ENCODE results near the gene PRDX3.

Gene PRDX3

GRCh38 chr10:119177708-119178371 is 772 bp downstream of the PRDX3 start:
- TF ChIP-seq CTCF (IDR thresholded peaks at IDR 0.05; ENCODE audit: low read depth, low read length), result no peak
- peak overlapping the region; percentile 89 for H3K4me3 ChIP-seq (ENCODE audit: low read depth, low read length)

- TF ChIP-seq CTCF (IDR thresholded peaks at IDR 0.05; ENCODE audit: low read depth, low read length), result no peak
Measured at GRCh38 chr10:119176166-119176565, 2.4 kb downstream of the PRDX3 start.

GRCh38 chr10:119174109-119174508 is 4.5 kb downstream of the PRDX3 start:
- no peak for TF ChIP-seq CTCF (IDR thresholded peaks at IDR 0.05; ENCODE audit: low read depth, low read length)
- no peak overlapping the region for H3K4me3 ChIP-seq (ENCODE audit: low read depth, low read length)

More at GRCh38 chr10:119176166-119176565, 2.4 kb downstream of the PRDX3 start:
- H3K4me3 ChIP-seq (ENCODE audit: low read depth, low read length), result no peak overlapping the region

DNA sequence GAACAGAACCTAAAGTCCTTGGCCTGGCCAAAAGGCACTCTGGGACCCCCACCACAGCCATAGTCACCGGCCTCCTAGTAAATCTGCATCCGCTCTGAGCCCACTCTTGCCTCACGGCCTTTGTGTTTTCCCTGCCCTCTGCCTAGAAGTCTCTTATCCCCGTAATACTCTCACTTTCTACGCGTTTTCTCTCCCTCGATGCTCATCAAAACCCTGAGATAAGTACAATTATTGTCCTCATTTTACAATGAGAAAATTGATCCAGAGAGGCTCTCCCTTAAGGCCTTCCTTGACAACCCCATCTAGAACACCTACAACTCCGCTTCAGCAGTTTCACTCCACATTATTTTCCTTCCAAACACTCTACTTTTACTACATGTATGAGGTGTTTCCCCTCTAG is 11.6 kb downstream of the PRDX3 start:
- no peak for TF ChIP-seq CTCF (IDR thresholded peaks at IDR 0.05; ENCODE audit: low read depth, low read length)
- no peak overlapping the region for H3K4me3 ChIP-seq (ENCODE audit: low read depth, low read length)

- no peak overlapping the region for H3K4me3 ChIP-seq (ENCODE audit: low read depth, low read length)
Measured at GRCh38 chr10:119166564-119166963, 12.0 kb downstream of the PRDX3 start.

GRCh38 chr10:119166118-119166500 is 12.5 kb downstream of the PRDX3 start:
- no peak for TF ChIP-seq CTCF (IDR thresholded peaks at IDR 0.05; ENCODE audit: low read depth, low read length)
- peak overlapping the region; percentile 68 for H3K4me3 ChIP-seq (ENCODE audit: low read depth, low read length)

More at GRCh38 chr10:119166564-119166963, 12.0 kb downstream of the PRDX3 start:
- no peak for TF ChIP-seq CTCF (IDR thresholded peaks at IDR 0.05; ENCODE audit: low read depth, low read length)

- peak within 1 kb of the TSS; percentile 68 for H3K4me3 ChIP-seq (ENCODE audit: low read depth, low read length)
- TF ChIP-seq CTCF (IDR thresholded peaks at IDR 0.05; ENCODE audit: low read depth, low read length), result no peak
Measured at GRCh38 chr10:119165171-119166117, 13.2 kb downstream of the PRDX3 start, which contains the start of gene SFXN4. Gene SFXN4, minus strand, starts transcription at chr10:119165714. Its CDS starts 67 bp downstream, at chr10:119165647.

Measured in WI38 (cell line).